Tibial nerve (tissue), 4 donors: ENCODE results near the gene EN2. TPM values are rescaled to one million over a fixed set of nuclear protein-coding genes. Genes with fewer than 3 reads are reported as not detected.

Experiments used
- DNase-seq, 2 donors: peaks; one replicate each; pipeline ENCODE4 v3.0.0-alpha.2; 2019; ENCODE audit warnings: low spot score in 2 of 2
- H3K27ac ChIP-seq, 4 donors: fragments of 200-600 bp; sonication (generic) in 3 of 4; one replicate each; pipeline ENCODE4 v1.5.1; 2017 to 2019; ENCODE audit warnings: mild to moderate bottlenecking in 1 of 4
- H3K27me3 ChIP-seq, 2 donors: fragments of 200-600 bp; sonication (generic) in 1 of 2; one replicate each; pipeline versions ENCODE4 v1.5.1 to v1.6.0; 2017 to 2019
- H3K36me3 ChIP-seq, 3 donors: fragments of 200-600 bp; sonication (generic); one replicate each; pipeline ENCODE4 v1.5.1; 2018 to 2019
- H3K4me1 ChIP-seq, 4 donors: fragments of 200-600 bp; sonication (generic) in 3 of 4; one replicate each; pipeline ENCODE4 v1.5.1; 2017 to 2019
- H3K4me3 ChIP-seq, 4 donors: fragments of 200-600 bp; sonication (generic) in 3 of 4; one replicate each; pipeline ENCODE4 v1.5.1; 2017 to 2019; ENCODE audit warnings: mild to moderate bottlenecking in 1 of 4, moderate library complexity in 1 of 4
- H3K9me3 ChIP-seq, 4 donors: fragments of 200-600 bp; sonication (generic) in 3 of 4; one replicate each; pipeline ENCODE4 v1.5.1; 2017 to 2019
- EP300 ChIP-seq, 2 donors: sonication (generic); formaldehyde crosslinking; IDR thresholded peaks; one replicate each; pipeline ENCODE4 v1.6.1; 2017; ENCODE audit warnings: antibody characterized with exemption in 2 of 2, mild to moderate bottlenecking in 1 of 2
- POLR2A ChIP-seq, 2 donors: fragments of 450-650 bp; IDR thresholded peaks; one replicate each; pipeline ENCODE4 v1.6.1; 2017; ENCODE audit warnings: antibody characterized with exemption in 2 of 2, mild to moderate bottlenecking in 2 of 2, moderate library complexity in 2 of 2
- WGBS, 2 donors: methylation state at CpG; one replicate each; pipeline ENCODE4 v1.1.5; 2018; 5-methylcytosine and 5-hydroxymethylcytosine counted together
- total RNA-seq, 4 donors: library from RNA; depleted of rRNA; stranded (reverse); fragments of >200 nt; gene quantifications; one replicate each; pipeline ENCODE4 v1.1.0, GENCODE V29; 2016
- TF ChIP-seq, protein P1 (sequence below), 5 experiments: fragments of 200-600 bp in 3 of 5; fragments of 450-650 bp in 2 of 5; sonication (generic) in 3 of 5; IDR thresholded peaks; one replicate each; pipeline ENCODE4 v1.5.1; 2016 to 2019; ENCODE audit warnings: antibody characterized with exemption in 5 of 5, mild to moderate bottlenecking in 3 of 5, moderate library complexity in 2 of 5

The EN2 gene
- under 1 TPM in 2 of 4 donors, not detected in 2; under 0.01 to 0.98 TPM for total RNA-seq

DNA sequence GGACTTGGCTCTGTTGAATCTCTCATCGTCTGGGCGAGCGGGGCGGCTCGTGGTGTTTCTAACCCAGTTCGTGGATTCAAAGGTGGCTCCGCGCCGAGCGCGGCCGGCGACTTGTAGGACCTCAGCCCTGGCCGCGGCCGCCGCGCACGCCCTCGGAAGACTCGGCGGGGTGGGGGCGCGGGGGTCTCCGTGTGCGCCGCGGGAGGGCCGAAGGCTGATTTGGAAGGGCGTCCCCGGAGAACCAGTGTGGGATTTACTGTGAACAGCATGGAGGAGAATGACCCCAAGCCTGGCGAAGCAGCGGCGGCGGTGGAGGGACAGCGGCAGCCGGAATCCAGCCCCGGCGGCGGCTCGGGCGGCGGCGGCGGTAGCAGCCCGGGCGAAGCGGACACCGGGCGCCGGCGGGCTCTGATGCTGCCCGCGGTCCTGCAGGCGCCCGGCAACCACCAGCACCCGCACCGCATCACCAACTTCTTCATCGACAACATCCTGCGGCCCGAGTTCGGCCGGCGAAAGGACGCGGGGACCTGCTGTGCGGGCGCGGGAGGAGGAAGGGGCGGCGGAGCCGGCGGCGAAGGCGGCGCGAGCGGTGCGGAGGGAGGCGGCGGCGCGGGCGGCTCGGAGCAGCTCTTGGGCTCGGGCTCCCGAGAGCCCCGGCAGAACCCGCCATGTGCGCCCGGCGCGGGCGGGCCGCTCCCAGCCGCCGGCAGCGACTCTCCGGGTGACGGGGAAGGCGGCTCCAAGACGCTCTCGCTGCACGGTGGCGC, at the start of gene EN2:
Gene EN2, plus strand, starts transcription at position 19 of the 767 bp plus-strand sequence. Its CDS starts 249 bp downstream, at position 268.
- Histone ChIP-seq H3K27ac (no peak within 1 kb of the TSS), H3K4me3 (peak within 1 kb of the TSS; percentile 21 to 51 (median 34)), H3K36me3 (no peaks in the 10 kb centered on the region), H3K9me3 (no peaks in the 10 kb centered on the region), H3K27me3 (peaks cover 0 to 92% of the 10 kb centered on the region in 2 donors), H3K4me1 (peaks cover 0 to 56% (median 25%) of the 10 kb centered on the region in 4 donors)
- DNase-seq: no peak
- no peak for TF ChIP-seq EP300 (IDR thresholded peaks at IDR 0.05)
- TF ChIP-seq POLR2A (IDR thresholded peaks at IDR 0.05): no peak
- WGBS, 2 donors: 3% methylated on average over 29 to 55 of the region's 105 CpGs

DNA sequence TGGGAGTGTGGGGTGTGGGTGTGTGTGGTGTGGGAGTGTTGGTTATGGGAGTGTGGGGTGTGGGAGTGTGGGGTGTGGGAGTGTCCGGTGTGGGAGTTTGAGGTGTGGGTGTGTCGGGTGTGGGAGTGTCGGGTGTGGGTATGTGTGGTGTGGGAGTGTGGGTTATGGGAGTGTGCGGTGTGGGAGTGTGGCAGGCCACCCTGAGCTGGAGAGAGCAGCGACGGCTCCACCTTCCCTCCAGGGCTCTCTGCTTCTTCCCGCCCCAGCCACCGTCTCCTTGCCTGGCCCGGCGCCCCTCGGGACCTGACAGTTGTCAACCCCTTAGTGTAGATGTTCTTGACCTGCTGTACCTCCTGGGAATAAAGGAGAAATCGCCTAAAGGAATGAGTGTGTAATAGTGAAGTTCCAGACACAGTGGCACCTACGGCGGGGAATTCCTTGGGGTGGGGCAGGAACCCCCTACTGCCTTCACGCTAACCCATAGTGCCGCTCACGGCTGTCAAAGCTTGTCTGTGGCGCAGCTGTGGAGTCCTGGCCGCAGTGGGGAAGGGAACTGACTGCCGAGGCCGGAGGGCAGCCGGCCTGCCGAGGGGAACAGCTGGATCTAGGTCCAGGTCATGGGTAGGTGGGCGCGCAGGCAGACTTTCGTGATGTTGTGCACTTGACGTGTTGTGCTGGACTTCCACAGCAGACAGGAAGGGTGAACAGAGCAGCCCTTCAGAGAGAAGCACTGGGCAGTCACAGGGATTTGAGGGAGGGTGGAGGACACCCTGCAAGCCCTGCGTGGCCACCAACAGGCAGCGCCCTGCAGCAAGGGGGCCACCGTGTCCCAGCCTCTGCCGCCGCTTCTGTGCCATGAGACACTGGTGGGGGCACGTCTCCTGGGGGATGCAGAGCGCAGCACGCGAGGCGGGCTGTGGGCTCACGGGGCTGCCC, 49.0 kb upstream of the EN2 start:
- no peak for DNase-seq
- TF ChIP-seq, protein P1, sequence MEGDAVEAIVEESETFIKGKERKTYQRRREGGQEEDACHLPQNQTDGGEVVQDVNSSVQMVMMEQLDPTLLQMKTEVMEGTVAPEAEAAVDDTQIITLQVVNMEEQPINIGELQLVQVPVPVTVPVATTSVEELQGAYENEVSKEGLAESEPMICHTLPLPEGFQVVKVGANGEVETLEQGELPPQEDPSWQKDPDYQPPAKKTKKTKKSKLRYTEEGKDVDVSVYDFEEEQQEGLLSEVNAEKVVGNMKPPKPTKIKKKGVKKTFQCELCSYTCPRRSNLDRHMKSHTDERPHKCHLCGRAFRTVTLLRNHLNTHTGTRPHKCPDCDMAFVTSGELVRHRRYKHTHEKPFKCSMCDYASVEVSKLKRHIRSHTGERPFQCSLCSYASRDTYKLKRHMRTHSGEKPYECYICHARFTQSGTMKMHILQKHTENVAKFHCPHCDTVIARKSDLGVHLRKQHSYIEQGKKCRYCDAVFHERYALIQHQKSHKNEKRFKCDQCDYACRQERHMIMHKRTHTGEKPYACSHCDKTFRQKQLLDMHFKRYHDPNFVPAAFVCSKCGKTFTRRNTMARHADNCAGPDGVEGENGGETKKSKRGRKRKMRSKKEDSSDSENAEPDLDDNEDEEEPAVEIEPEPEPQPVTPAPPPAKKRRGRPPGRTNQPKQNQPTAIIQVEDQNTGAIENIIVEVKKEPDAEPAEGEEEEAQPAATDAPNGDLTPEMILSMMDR (IDR thresholded peaks at IDR 0.05): no peak
- TF ChIP-seq POLR2A (IDR thresholded peaks at IDR 0.05) (no peak), EP300 (IDR thresholded peaks at IDR 0.05) (no peak)
- no peaks in the 10 kb centered on the region for H3K9me3 ChIP-seq
- no peaks in the 10 kb centered on the region for H3K36me3 ChIP-seq
- H3K27me3 ChIP-seq: peaks cover 0 to 58% of the 10 kb centered on the region in 2 donors
- whole genome bisulfite sequencing, 2 donors: 27 to 48% methylated on average over 29 to 36 of the region's 38 CpGs
- no peaks in the 10 kb centered on the region for H3K4me1 ChIP-seq
- H3K4me3 ChIP-seq: no peak overlapping the region
- no peak overlapping the region for H3K27ac ChIP-seq

DNA sequence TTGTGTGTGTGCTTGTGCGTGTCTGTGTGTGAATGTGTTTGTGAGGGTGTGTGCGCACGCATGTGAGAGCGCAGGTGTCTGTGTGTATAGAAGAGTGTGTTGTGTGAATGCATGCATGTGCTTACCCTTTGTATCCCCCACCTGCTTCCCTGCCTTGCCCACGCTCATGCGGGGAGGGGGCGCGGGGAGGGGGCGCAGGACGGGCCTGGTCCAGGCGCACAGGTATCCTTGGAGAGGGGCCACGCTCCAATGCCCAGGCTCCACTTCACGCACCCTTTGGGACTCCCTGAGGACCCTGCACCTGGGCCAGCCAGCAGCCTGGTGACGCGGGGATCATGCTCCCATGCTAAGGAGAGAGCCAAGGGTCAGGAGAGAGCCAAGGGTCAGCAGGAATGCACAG, 47.9 kb upstream of the EN2 start:
- Histone ChIP-seq H3K4me3 (no peak overlapping the region), H3K27ac (no peak overlapping the region), H3K4me1 (no peaks in the 10 kb centered on the region), H3K36me3 (no peaks in the 10 kb centered on the region), H3K9me3 (no peaks in the 10 kb centered on the region), H3K27me3 (peaks cover 0 to 47% of the 10 kb centered on the region in 2 donors)
- whole genome bisulfite sequencing, 2 donors: 83% methylated on average over 14 to 15 of the region's 15 CpGs
- DNase-seq: no peak
- TF ChIP-seq POLR2A (IDR thresholded peaks at IDR 0.05): no peak
- TF ChIP-seq, protein P1 (IDR thresholded peaks at IDR 0.05): no peak
- TF ChIP-seq EP300 (IDR thresholded peaks at IDR 0.05): no peak

DNA sequence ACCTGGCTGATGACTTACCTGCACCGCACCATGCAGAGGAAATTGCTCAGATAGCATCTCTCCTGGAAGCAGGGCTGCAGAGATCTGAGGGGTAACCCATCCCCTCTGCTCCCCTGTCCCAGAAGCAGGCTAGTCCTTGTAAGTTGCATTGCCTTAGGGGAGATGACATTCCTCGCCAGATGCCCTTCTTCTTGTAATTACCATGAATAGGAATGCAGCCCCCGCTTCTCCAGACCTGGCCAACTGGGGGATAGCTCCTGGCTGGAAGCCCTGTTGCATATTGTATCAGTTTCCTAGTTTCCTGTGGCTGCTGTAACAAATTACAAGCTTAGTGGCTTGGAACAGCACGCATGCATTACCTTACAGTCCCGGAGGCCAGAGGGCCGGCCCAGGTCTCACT, 47.5 kb upstream of the EN2 start:
- H3K9me3 ChIP-seq: no peaks in the 10 kb centered on the region
- TF ChIP-seq, protein P1 (IDR thresholded peaks at IDR 0.05): no peak
- TF ChIP-seq POLR2A (IDR thresholded peaks at IDR 0.05) (no peak), EP300 (IDR thresholded peaks at IDR 0.05) (no peak)
- H3K27me3 ChIP-seq: peaks cover 0 to 43% of the 10 kb centered on the region in 2 donors
- no peak for DNase-seq
- WGBS, 2 donors: 54 to 56% methylated on average over 6 of the region's 6 CpGs
- H3K4me1 ChIP-seq: no peaks in the 10 kb centered on the region
- H3K27ac ChIP-seq: no peak overlapping the region
- H3K36me3 ChIP-seq: no peaks in the 10 kb centered on the region
- H3K4me3 ChIP-seq: no peak overlapping the region

DNA sequence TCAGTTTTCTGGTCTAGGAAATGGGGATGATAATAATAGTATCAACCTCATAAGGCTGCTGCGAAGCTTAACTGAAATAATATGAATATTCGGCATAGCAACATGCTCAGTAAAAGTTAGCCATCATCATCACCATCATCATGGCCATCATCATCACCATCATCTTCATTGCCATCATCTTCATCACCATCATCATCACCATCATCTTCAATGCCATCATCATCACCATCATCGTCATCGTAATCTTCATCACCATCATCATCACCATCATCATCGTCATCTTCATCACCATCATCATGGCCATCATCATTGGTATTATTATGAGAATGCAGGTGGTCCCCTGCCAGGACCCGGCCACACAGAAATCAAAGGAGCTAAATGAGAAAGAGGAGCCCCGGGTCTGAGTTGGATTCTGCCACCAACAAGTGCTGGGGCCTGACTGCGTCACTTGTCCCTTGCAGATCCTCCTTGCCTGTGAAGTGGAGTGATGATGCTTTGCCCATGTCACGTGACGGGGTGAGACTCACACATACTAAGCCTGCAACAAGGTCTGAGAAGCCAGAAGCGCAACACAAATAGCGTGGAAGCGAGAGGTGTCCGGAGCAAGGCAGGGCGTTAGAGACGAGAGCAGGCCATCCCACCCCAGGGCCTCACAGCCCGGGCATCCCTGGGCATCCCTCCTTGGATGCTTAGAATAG, 46.1 kb upstream of the EN2 start:
- TF ChIP-seq EP300 (IDR thresholded peaks at IDR 0.05) (no peak), POLR2A (IDR thresholded peaks at IDR 0.05) (no peak)
- TF ChIP-seq, protein P1 (IDR thresholded peaks at IDR 0.05): no peak
- Histone ChIP-seq H3K36me3 (no peaks in the 10 kb centered on the region), H3K4me1 (no peaks in the 10 kb centered on the region), H3K27ac (no peak overlapping the region), H3K4me3 (no peak overlapping the region), H3K9me3 (no peaks in the 10 kb centered on the region), H3K27me3 (peaks cover 0 to 30% of the 10 kb centered on the region in 2 donors)
- 91 to 92% methylated on average over 17 of the region's 17 CpGs for WGBS, 2 donors
- no peak for DNase-seq
